Activated T-cell treated with anti-CD3 and anti-CD28 coated beads, Interleukin-2, amount 50 U/mL, for 4 hours (primary cell): ENCODE measurements around the gene ABCF2. TPM values are rescaled to one million over a fixed set of nuclear protein-coding genes. Genes with fewer than 3 reads are reported as not detected.

ENCODE experiments used
- ATAC-seq, 2 donors: fragments of 200-7000 bp; cut with Tn5 transposase; one replicate each; pipeline ENCODE4 v1.10.0; 2021
- DNase-seq: peaks from one replicate; pipeline ENCODE4 v3.0.0-alpha.2; 2020
- H3K27me3 Mint-ChIP-seq: one replicate; pipeline ENCODE4 v1.8.0; 2021; ENCODE audit warnings: low read depth, mixed read lengths
- H3K36me3 Mint-ChIP-seq: one replicate; pipeline ENCODE4 v1.8.0; 2022; ENCODE audit warnings: mixed read lengths; ENCODE audit not compliant: insufficient read depth
- H3K4me1 Mint-ChIP-seq: one replicate; pipeline ENCODE4 v1.8.0; 2021; ENCODE audit warnings: low read depth, mixed read lengths
- H3K4me3 Mint-ChIP-seq: one replicate; pipeline ENCODE4 v1.8.0; 2021; ENCODE audit warnings: mild to moderate bottlenecking, moderate library complexity, mixed read lengths
- H3K9me3 Mint-ChIP-seq: one replicate; pipeline ENCODE4 v1.8.0; 2021; ENCODE audit warnings: mixed read lengths
- total RNA-seq, 3 donors: library from RNA; stranded (reverse); gene quantifications; one replicate each; pipeline ENCODE4 v1.2.1, GENCODE V29; 2021

ABCF2 gene
- total RNA-seq, 3 donors from 2014 or later, result 144 to 151 (median 146) TPM

- H3K4me3 Mint-ChIP-seq, result no peak overlapping the region
- ATAC-seq (no peak), DNase-seq (no peak)
- no peaks in the 10 kb centered on the region for H3K9me3 Mint-ChIP-seq
- H3K4me1 Mint-ChIP-seq, result peaks cover 6% of the 10 kb centered on the region
- H3K27me3 Mint-ChIP-seq, result peaks cover 32% of the 10 kb centered on the region
- no peaks in the 10 kb centered on the region for H3K36me3 Mint-ChIP-seq
Measured at GRCh38 chr7:151175793-151176311, 51.2 kb downstream of the ABCF2 start.

DNA sequence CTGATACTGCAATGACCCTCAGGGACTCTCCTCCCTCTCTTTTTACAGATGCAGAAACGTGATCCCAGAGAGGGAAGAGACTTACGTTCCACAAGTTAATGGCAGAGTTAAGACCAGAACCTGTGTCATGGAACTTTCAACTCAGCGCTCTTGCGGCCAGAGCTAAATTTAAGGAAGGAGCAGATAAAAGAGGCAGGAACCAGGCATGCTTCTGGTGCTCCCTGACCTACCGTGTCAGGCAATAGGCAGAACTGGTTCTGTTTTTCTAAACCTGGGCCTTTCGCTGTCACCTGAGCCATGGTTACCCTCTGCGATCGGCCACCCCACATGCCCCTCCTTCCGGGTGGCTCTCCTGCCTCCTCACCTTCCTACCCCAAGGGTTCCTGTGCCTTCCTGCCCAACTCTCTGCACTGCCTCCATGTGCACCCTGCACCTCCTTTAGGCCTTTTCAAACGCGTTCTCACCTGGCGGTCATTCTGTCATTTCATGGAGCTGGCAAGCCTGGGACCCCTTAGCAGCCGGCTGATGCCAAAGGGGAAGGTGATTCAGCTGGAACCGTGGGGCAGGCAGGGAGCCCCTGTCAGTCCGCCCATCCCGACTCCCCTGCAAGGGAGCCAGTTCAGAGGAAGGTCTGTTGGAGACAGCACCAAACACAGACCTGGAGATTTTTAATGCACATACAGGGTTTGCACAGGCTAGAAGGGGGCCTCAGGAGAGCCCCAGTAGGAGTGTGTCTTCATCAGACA is 51.8 kb downstream of the ABCF2 start:
- H3K27me3 Mint-ChIP-seq, result peaks cover 31% of the 10 kb centered on the region
- DNase-seq, result no peak
- no peak for ATAC-seq
- no peaks in the 10 kb centered on the region for H3K9me3 Mint-ChIP-seq
- H3K4me3 Mint-ChIP-seq, result no peak overlapping the region
- no peaks in the 10 kb centered on the region for H3K36me3 Mint-ChIP-seq
- peaks cover 6% of the 10 kb centered on the region for H3K4me1 Mint-ChIP-seq

- ATAC-seq (peak; percentile 43 to 46), DNase-seq (no peak)
- Mint-ChIP-seq H3K27me3 (peaks cover 36% of the 10 kb centered on the region), H3K36me3 (no peaks in the 10 kb centered on the region), H3K9me3 (no peaks in the 10 kb centered on the region), H3K4me1 (peaks cover 6% of the 10 kb centered on the region), H3K4me3 (no peak overlapping the region)
Measured at GRCh38 chr7:151174246-151175046, 52.6 kb downstream of the ABCF2 start.

DNA sequence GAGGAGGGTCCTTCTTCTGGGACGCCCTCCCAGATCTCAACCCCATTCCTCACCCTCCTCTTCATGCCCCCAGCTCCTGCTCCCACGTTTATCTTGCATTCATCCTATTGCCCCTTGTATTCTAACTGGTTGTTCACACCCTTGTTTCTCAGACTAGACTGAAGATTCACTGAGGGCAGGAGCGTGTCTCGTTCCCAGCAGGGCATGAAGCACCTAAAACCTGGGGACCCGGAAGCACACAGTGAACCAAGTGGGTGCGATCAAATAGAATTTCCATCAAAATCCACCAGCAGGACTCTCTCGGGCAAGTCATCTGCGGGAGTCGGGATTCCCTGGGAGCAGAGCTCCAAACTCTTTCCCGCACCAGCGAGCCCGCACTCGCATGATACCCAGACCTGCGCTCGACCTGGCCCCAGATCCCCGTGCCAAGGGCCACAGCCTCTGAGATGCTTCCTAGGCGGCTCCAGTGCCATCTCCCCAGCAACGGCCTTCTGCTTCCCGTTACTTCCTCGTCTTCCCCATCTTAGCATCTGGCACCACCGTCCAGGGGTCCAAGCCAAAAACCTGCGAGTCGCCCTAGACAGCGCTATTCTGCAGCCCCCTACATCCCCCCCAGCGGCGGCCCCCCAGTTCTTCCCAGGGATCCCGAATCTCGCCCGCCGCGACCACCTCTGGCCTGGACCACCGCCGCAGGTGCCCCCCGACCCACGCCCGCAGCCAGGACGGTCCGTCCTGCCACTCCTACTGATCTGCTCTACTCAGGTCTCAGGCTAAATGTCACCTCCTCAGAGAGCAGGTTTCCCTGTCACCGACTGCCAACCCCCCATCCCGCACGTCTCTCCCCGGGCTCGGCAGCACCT is 53.4 kb downstream of the ABCF2 start:
- Mint-ChIP-seq H3K4me3 (no peak overlapping the region), H3K27me3 (peaks cover 41% of the 10 kb centered on the region), H3K4me1 (peaks cover 7% of the 10 kb centered on the region), H3K9me3 (no peaks in the 10 kb centered on the region), H3K36me3 (no peaks in the 10 kb centered on the region)
- DNase-seq (no peak), ATAC-seq (no peak)

DNA sequence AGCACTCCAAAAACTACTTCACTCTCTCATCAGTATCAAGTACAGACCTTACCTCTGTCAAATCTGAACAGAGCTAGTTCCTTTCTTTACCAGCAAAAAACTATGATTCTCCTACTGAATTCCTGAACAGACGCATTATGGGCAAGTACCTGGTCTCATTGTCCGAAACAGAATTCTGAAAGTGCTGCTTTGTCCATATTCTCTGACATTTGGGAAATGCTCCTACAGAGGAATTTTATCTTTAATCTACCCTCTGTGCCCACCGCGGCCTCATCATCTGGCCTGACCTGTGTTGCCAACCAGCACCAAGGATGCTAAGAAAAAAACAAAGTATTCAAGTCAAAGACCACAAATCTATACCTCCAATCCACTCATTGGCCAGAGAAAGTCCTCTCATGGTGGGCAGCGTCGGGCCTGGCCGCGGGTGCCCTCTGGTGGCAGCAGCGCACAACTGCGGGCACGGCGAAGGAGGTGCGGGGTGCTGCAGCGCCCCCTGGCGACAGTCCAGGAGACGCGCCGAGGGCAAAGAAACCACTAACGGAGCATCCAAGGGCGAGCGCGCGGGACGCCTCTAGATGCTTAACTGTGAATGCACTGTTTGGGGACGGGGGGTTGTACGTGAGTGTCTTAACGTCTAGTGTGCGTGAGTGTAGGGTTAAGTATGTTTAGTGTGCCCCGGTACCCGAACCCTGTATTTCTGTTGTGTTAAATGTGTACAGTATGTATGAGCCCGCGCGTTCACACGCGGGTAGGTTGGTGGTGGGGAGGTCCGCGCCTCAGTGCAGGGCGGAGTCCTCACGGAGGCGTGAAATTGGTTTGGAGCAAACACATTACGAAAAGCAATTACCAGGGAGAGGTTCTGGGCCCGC is 54.5 kb downstream of the ABCF2 start:
- ATAC-seq (peak; percentile 64 to 74), DNase-seq (peak; percentile 79)
- no peaks in the 10 kb centered on the region for H3K9me3 Mint-ChIP-seq
- H3K4me1 Mint-ChIP-seq, result peaks cover 11% of the 10 kb centered on the region
- no peak overlapping the region for H3K4me3 Mint-ChIP-seq
- peaks cover 43% of the 10 kb centered on the region for H3K27me3 Mint-ChIP-seq
- no peaks in the 10 kb centered on the region for H3K36me3 Mint-ChIP-seq

- peaks cover 13% of the 10 kb centered on the region for H3K4me1 Mint-ChIP-seq
- H3K27me3 Mint-ChIP-seq, result peaks cover 38% of the 10 kb centered on the region
- peak overlapping the region; percentile 62 for H3K4me3 Mint-ChIP-seq
- DNase-seq, result no peak
- no peak for ATAC-seq
- H3K36me3 Mint-ChIP-seq, result no peaks in the 10 kb centered on the region
- H3K9me3 Mint-ChIP-seq, result no peaks in the 10 kb centered on the region
Measured at GRCh38 chr7:151168787-151169162, 58.2 kb downstream of the ABCF2 start.

- Mint-ChIP-seq H3K4me1 (peaks cover 13% of the 10 kb centered on the region), H3K27me3 (peaks cover 33% of the 10 kb centered on the region), H3K36me3 (no peaks in the 10 kb centered on the region), H3K4me3 (peak overlapping the region; percentile 62), H3K9me3 (no peaks in the 10 kb centered on the region)
- ATAC-seq (peak; percentile 86 to 87), DNase-seq (peak; percentile 52)
Measured at GRCh38 chr7:151168003-151168786, 58.8 kb downstream of the ABCF2 start.

GRCh38 chr7:151167197-151167961 is 59.6 kb downstream of the ABCF2 start, which contains the start of gene GBX1:
Gene GBX1, minus strand, starts transcription at chr7:151167694. Its CDS starts 146 bp downstream, at chr7:151167548.
- Mint-ChIP-seq H3K36me3 (no peaks in the 10 kb centered on the region), H3K4me1 (peaks cover 8% of the 10 kb centered on the region), H3K27me3 (peaks cover 26% of the 10 kb centered on the region), H3K4me3 (peak within 1 kb of the TSS; percentile 62), H3K9me3 (no peaks in the 10 kb centered on the region)
- no peak for DNase-seq
- peak; percentile 59 to 64 for ATAC-seq

DNA sequence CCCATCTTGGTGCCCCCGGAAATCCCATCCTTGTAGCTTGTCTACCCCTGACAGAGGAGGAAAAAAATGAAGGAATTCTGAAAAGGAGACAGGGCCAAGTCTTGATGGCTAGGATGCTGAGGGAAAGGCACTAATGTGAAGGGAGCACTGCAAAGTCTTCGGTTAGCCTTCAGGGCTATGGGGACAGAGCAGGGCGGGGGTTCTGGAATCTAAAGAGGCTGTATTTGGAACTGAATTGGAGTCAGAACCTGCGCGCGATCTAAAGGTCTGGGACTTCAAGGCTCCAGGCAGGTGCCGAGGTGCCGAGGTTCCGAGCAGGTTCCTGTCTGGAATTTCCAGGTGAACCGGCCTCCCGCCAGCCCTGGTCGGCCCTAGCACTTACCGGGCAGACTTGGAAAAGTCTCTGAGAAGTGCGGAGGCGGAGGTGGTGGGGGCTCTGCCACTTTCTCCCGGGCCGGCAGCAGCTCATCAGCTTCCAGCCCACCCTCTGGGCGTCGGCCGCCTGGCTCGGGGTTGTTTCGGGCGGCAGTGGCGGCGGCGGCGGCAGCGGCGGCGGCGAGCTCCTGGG is 60.3 kb downstream of the ABCF2 start:
- no peak for DNase-seq
- Mint-ChIP-seq H3K9me3 (no peaks in the 10 kb centered on the region), H3K27me3 (peaks cover 22% of the 10 kb centered on the region), H3K36me3 (no peaks in the 10 kb centered on the region), H3K4me3 (peak overlapping the region; percentile 30), H3K4me1 (peaks cover 7% of the 10 kb centered on the region)
- peak in 1 of 2 donors; percentile 15 for ATAC-seq
